Prostate gland (tissue), 2 donors: ENCODE results near the gene AP2B1.

ENCODE experiments used
- CTCF ChIP-seq, 4 experiments: fragments of 200-600 bp in 2 of 4; fragments of 450-650 bp in 2 of 4; sonication (generic) in 2 of 4; IDR thresholded peaks; 1 replicate in 3 of 4; 2 replicates in 1 of 4; pipeline ENCODE4 v1.5.1; 2016 to 2019; ENCODE audit warnings: antibody characterized with exemption in 4 of 4, mild to moderate bottlenecking in 2 of 4, moderate library complexity in 2 of 4
- POLR2A ChIP-seq: fragments of 450-650 bp; IDR thresholded peaks from one replicate; pipeline ENCODE4 v1.6.1; 2016; ENCODE audit warnings: antibody characterized with exemption, mild to moderate bottlenecking
- POLR2AphosphoS5 ChIP-seq: sonication (generic); formaldehyde crosslinking; IDR thresholded peaks from one replicate; pipeline ENCODE4 v1.6.1; 2017; ENCODE audit warnings: antibody characterized with exemption

GRCh38 chr17:35750526-35751395 is 163.6 kb downstream of the AP2B1 start:
- no peak for TF ChIP-seq CTCF (IDR thresholded peaks at IDR 0.05)
- TF ChIP-seq POLR2A, result no peak
- TF ChIP-seq POLR2AphosphoS5, result no peak
